Fibroblast of villous mesenchyme (primary cell): Measurements from ENCODE around the gene FIGNL2. TPM values are rescaled to one million over a fixed set of nuclear protein-coding genes. Genes with fewer than 3 reads are reported as not detected.
A peak's percentile ranks its signal among the peaks of the same experiment; 100 is the strongest.
"Not testable (repeated sequence)": the region's sequence is repeated elsewhere in the genome, so short reads cannot be mapped to it uniquely, and the experiment has no call there.

Source experiments
- DNase-seq: peaks from one replicate; pipeline ENCODE4 v3.0.0-alpha.2; 2010; ENCODE audit warnings: low read depth
- H3K4me3 ChIP-seq: 2 replicates; pipeline ENCODE4 v1.5.1; 2011; ENCODE audit warnings: low read depth, mild to moderate bottlenecking, low read length
- CTCF ChIP-seq: IDR thresholded peaks from 2 replicates; pipeline ENCODE4 v1.5.1; 2012; ENCODE audit warnings: low read depth, mild to moderate bottlenecking, low read length; ENCODE audit not compliant: insufficient read depth
- total RNA-seq: library from RNA; depleted of rRNA; stranded (reverse); fragments of >200 nt; gene quantifications from 2 replicates; pipeline ENCODE4 v1.2.3, GENCODE V29; 2012

The FIGNL2 gene
- total RNA-seq, 1 donor: under 0.01 TPM

GRCh38 chr12:51886021-51886710, 37.6 kb upstream of the FIGNL2 start:
- H3K4me3 ChIP-seq: no peak overlapping the region
- DNase-seq: peak; percentile 96
- no peak for TF ChIP-seq CTCF

GRCh38 chr12:51885294-51886020, 36.9 kb upstream of the FIGNL2 start:
- not testable (repeated sequence) for DNase-seq, H3K4me3 ChIP-seq

GRCh38 chr12:51884676-51885229, 36.2 kb upstream of the FIGNL2 start:
- no peak for TF ChIP-seq CTCF
- H3K4me3 ChIP-seq: no peak overlapping the region
- DNase-seq: peak; percentile 79

- no peak overlapping the region for H3K4me3 ChIP-seq
Measured at GRCh38 chr12:51883998-51884675, 35.6 kb upstream of the FIGNL2 start.

GRCh38 chr12:51883295-51883694, 34.8 kb upstream of the FIGNL2 start:
- TF ChIP-seq CTCF: no peak
- no peak for DNase-seq

More at GRCh38 chr12:51883998-51884675, 35.6 kb upstream of the FIGNL2 start:
- DNase-seq: no peak
- TF ChIP-seq CTCF: no peak

GRCh38 chr12:51879102-51879501, 30.6 kb upstream of the FIGNL2 start:
- no peak for TF ChIP-seq CTCF
- no peak for DNase-seq

More at GRCh38 chr12:51883295-51883694, 34.8 kb upstream of the FIGNL2 start:
- no peak overlapping the region for H3K4me3 ChIP-seq

GRCh38 chr12:51874486-51874885, 26.0 kb upstream of the FIGNL2 start:
- TF ChIP-seq CTCF: no peak

More at GRCh38 chr12:51879102-51879501, 30.6 kb upstream of the FIGNL2 start:
- no peak overlapping the region for H3K4me3 ChIP-seq

More at GRCh38 chr12:51874486-51874885, 26.0 kb upstream of the FIGNL2 start:
- no peak for DNase-seq
- H3K4me3 ChIP-seq: no peak overlapping the region
